Activated CD4-positive, alpha-beta T cell treated with anti-CD3 and anti-CD28 coated beads, Interleukin-2, amount 10 ng/mL, durations not matched to agents 7 days and 5 days (primary cell): Measurements from ENCODE around the gene GFER. TPM values are rescaled to one million over a fixed set of nuclear protein-coding genes. Genes with fewer than 3 reads are reported as not detected.
A peak's percentile ranks its signal among the peaks of the same experiment; 100 is the strongest.

Experiments used
- CTCF ChIA-PET: fragments of 350-600 bp; sonication (Branson Sonifier 250); formaldehyde crosslinking; loops from one replicate; lab custom pipeline; 2021; ENCODE audit warnings: antibody characterized with exemption; lab: Charles Lee
- POLR2A ChIA-PET: fragments of 350-600 bp; sonication (Branson Sonifier 250); formaldehyde crosslinking; loops from one replicate; lab custom pipeline; 2021; ENCODE audit warnings: antibody characterized with exemption; lab: Charles Lee
- DNase-seq: peaks from one replicate; pipeline ENCODE4 v3.0.0-alpha.2; 2020
- H3K27ac Mint-ChIP-seq: one replicate; pipeline ENCODE4 v1.8.0; 2021; ENCODE audit warnings: mild to moderate bottlenecking, moderate library complexity, mixed read lengths
- H3K27me3 Mint-ChIP-seq: one replicate; pipeline ENCODE4 v1.8.0; 2021; ENCODE audit warnings: mixed read lengths
- H3K36me3 Mint-ChIP-seq: one replicate; pipeline ENCODE4 v1.8.0; 2021; ENCODE audit warnings: low read depth, mixed read lengths
- H3K4me1 Mint-ChIP-seq: one replicate; pipeline ENCODE4 v1.8.0; 2021; ENCODE audit warnings: mixed read lengths
- H3K4me3 Mint-ChIP-seq: one replicate; pipeline ENCODE4 v1.8.0; 2021; ENCODE audit warnings: mild to moderate bottlenecking, moderate library complexity, mixed read lengths
- H3K9me3 Mint-ChIP-seq: one replicate; pipeline ENCODE4 v1.8.0; 2021; ENCODE audit warnings: mixed read lengths
- total RNA-seq, 2 experiments: library from RNA; stranded (reverse); gene quantifications; one replicate each; pipeline ENCODE4 v1.2.3, GENCODE V29; 2021

GFER gene
- total RNA-seq, 2 experiments from 2014 or later = 23.8 to 25.2 TPM

DNA sequence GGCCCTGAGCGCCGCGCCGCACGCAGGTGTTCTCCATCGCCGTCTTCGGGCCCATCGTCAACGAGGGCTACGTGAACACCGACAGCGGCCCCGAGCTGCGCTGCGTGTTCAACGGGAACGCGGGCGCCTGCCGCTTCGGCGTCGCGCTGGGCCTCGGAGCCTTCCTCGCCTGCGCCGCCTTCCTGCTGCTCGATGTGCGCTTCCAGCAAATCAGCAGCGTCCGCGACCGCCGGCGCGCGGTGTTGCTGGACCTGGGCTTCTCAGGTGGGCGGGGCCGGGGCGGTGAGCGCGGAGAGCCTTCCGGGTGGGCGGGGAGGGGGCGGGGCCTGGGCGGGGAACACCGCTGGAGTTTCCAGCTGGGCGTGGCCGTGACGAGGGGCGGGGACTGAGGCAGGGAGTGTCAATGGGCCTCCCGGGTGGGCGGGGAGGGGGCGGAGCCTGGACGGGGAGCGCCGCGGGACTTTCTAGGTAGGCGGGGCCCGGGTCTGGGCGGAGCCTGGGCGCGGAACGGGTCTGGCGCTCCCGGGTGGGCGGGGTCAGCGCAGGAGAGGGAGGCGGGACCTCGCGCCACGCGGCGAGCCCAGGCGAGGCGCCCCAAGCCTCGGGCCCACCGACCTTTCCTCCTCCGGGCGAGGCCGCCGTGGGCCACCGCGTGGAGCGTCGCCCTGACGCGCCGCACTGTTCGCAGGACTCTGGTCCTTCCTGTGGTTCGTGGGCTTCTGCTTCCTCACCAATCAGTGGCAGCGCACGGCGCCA, 8.1 kb downstream of the GFER start:
- peaks cover 26% of the 10 kb centered on the region for H3K4me1 Mint-ChIP-seq
- DNase-seq = peak; percentile 98
- no peaks in the 10 kb centered on the region for H3K9me3 Mint-ChIP-seq
- ChIA-PET POLR2A (interaction anchor here (1.4 kb wide), 1 partner anchor 163 kb away, joined by 3 read pairs; the partner anchor contains the start of gene TRAF7), CTCF (interaction anchor here (0.6 to 5.0 kb wide), 2 partner anchors 12 to 148 kb away, joined by 3 to 36 read pairs; no protein-coding TSS in a partner anchor)
- peak overlapping the region; percentile 13 for H3K27ac Mint-ChIP-seq
- no peaks in the 10 kb centered on the region for H3K36me3 Mint-ChIP-seq
- H3K27me3 Mint-ChIP-seq = peaks cover 21% of the 10 kb centered on the region
- H3K4me3 Mint-ChIP-seq = peak overlapping the region; percentile 40

- Mint-ChIP-seq H3K9me3 (no peaks in the 10 kb centered on the region), H3K27me3 (peaks cover 21% of the 10 kb centered on the region), H3K36me3 (peaks cover 3% of the 10 kb centered on the region), H3K4me3 (no peak overlapping the region), H3K4me1 (peaks cover 26% of the 10 kb centered on the region), H3K27ac (no peak overlapping the region)
- POLR2A ChIA-PET = interaction anchor here (1.4 kb wide), 1 partner anchor 163 kb away, joined by 3 read pairs; the partner anchor contains the start of gene TRAF7
- CTCF ChIA-PET = interaction anchor here (0.9 to 5.0 kb wide), 2 partner anchors 12 to 30 kb away, joined by 3 to 36 read pairs; no protein-coding TSS in a partner anchor
- no peak for DNase-seq
Observed at GRCh38 chr16:1992704-1993317, 8.8 kb downstream of the GFER start.

- CTCF ChIA-PET = interaction anchor here (0.9 to 5.0 kb wide), 5 partner anchors 10 to 29 kb away, joined by 3 to 36 read pairs (median 4); partner anchors contain the start of genes GFER and ZNF598
- H3K27ac Mint-ChIP-seq = peak overlapping the region; percentile 80
- H3K9me3 Mint-ChIP-seq = no peaks in the 10 kb centered on the region
- no peak overlapping the region for H3K4me3 Mint-ChIP-seq
- H3K4me1 Mint-ChIP-seq = peaks cover 24% of the 10 kb centered on the region
- POLR2A ChIA-PET = interaction anchor here (0.9 kb wide), 1 partner anchor 160 kb away, joined by 3 read pairs; no protein-coding TSS in a partner anchor
- peaks cover 9% of the 10 kb centered on the region for H3K36me3 Mint-ChIP-seq
- no peak for DNase-seq
- H3K27me3 Mint-ChIP-seq = peaks cover 16% of the 10 kb centered on the region
Observed at GRCh38 chr16:1993731-1994131, 9.7 kb downstream of the GFER start.

DNA sequence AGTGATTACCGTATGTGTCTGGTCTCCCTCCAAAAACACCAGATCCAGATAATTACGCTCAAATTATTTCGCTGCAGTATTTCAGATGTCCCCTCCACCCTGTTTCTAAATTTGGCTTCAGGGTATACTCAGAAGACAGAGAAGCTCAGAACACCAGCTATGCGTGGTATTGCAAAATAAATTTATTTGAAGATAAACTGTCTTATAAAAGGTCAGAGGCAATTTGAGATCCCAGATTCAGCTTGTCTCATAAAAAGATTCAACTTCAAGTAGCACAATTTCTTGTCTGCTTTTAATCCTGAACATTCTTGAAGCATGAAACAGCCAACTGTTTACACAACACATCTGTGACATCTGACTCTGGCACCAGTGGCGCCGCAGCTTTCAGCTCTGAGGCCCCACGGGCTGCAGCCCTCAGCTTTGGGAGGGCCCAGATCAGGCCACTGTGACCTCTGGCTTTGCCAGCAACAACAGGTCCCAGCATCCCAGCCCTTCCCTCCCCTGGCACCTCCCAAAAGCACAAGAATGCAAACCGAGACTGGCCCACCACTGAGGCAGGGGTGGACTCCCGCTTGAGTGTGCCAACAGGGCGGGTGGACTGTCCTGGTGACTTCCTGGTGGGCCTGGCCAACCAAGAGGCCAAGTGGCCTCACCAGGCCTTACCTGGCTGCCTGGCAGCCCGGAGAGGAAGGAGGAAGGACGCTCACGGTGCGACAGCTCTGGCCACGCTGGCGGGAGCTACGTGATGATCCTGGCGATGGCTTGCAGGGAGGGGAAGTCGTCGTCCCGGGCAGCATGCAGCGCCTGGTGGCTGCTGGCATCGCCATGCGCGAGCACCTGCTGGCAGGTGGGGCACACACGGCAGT, 13.7 kb downstream of the GFER start:
- no peak for DNase-seq
- H3K9me3 Mint-ChIP-seq = no peaks in the 10 kb centered on the region
- no peak overlapping the region for H3K27ac Mint-ChIP-seq
- H3K27me3 Mint-ChIP-seq = no peaks in the 10 kb centered on the region
- CTCF ChIA-PET = interaction anchor here (1.2 kb wide), 1 partner anchor 143 kb away, joined by 5 read pairs; no protein-coding TSS in a partner anchor
- POLR2A ChIA-PET = no interaction called here
- peaks cover 19% of the 10 kb centered on the region for H3K36me3 Mint-ChIP-seq
- no peak overlapping the region for H3K4me3 Mint-ChIP-seq
- peaks cover 13% of the 10 kb centered on the region for H3K4me1 Mint-ChIP-seq

GRCh38 chr16:1998360-1998835, 14.4 kb downstream of the GFER start:
- no peak overlapping the region for H3K4me3 Mint-ChIP-seq
- no peak overlapping the region for H3K27ac Mint-ChIP-seq
- ChIA-PET CTCF (interaction anchor here (1.2 kb wide), 2 partner anchors 15 to 17 kb away, joined by 3 read pairs; partner anchors contain the start of genes GFER and NOXO1), POLR2A (no interaction called here)
- H3K4me1 Mint-ChIP-seq = peaks cover 11% of the 10 kb centered on the region
- H3K27me3 Mint-ChIP-seq = no peaks in the 10 kb centered on the region
- H3K36me3 Mint-ChIP-seq = peaks cover 19% of the 10 kb centered on the region
- H3K9me3 Mint-ChIP-seq = no peaks in the 10 kb centered on the region
- no peak for DNase-seq

- ChIA-PET POLR2A (no interaction called here), CTCF (interaction anchor here (1.2 kb wide), 3 partner anchors 15 to 23 kb away, joined by 3 read pairs; partner anchors contain the start of genes GFER and NOXO1)
- peaks cover 19% of the 10 kb centered on the region for H3K36me3 Mint-ChIP-seq
- H3K4me1 Mint-ChIP-seq = peaks cover 9% of the 10 kb centered on the region
- no peaks in the 10 kb centered on the region for H3K9me3 Mint-ChIP-seq
- DNase-seq = no peak
- H3K27me3 Mint-ChIP-seq = no peaks in the 10 kb centered on the region
- H3K27ac Mint-ChIP-seq = no peak overlapping the region
- H3K4me3 Mint-ChIP-seq = no peak overlapping the region
Observed at GRCh38 chr16:1998852-1999801, 15.1 kb downstream of the GFER start.

- no peak for DNase-seq
- ChIA-PET CTCF (interaction anchor here (1.2 kb wide), 2 partner anchors 16 to 23 kb away, joined by 3 read pairs; partner anchors contain the start of gene GFER), POLR2A (no interaction called here)
- peaks cover 12% of the 10 kb centered on the region for H3K4me1 Mint-ChIP-seq
- H3K27me3 Mint-ChIP-seq = no peaks in the 10 kb centered on the region
- H3K36me3 Mint-ChIP-seq = peaks cover 19% of the 10 kb centered on the region
- no peak overlapping the region for H3K4me3 Mint-ChIP-seq
- H3K9me3 Mint-ChIP-seq = no peaks in the 10 kb centered on the region
- H3K27ac Mint-ChIP-seq = no peak overlapping the region
Observed at GRCh38 chr16:1999866-2000514, 16.0 kb downstream of the GFER start.

DNA sequence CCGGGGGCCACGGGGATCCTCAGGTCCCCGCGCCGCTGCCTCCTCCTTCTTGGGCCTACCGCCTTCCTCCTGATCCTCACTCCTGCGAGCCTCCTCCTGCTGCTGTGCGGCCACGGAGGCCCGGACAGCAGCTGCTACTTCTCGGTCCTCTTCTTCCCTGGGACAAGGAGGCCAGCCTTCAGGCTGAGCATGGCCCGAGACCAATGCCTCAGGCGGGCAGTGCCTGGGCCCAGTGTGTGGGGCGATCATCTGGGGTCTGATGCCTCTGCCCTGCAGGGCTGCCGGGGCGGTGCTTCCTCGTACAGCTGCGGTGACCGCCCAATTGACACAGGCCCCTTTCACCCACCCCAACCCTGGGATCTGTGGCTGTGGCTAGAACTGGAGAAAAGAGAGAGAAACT, 17.0 kb downstream of the GFER start:
- peaks cover 17% of the 10 kb centered on the region for H3K4me1 Mint-ChIP-seq
- ChIA-PET POLR2A (no interaction called here), CTCF (no interaction called here)
- DNase-seq = no peak
- H3K27ac Mint-ChIP-seq = no peak overlapping the region
- H3K27me3 Mint-ChIP-seq = no peaks in the 10 kb centered on the region
- H3K9me3 Mint-ChIP-seq = no peaks in the 10 kb centered on the region
- H3K4me3 Mint-ChIP-seq = no peak overlapping the region
- peaks cover 22% of the 10 kb centered on the region for H3K36me3 Mint-ChIP-seq

GRCh38 chr16:2001456-2002355, 17.7 kb downstream of the GFER start:
- POLR2A ChIA-PET = no interaction called here

More at GRCh38 chr16:2001456-2002355, 17.7 kb downstream of the GFER start:
- CTCF ChIA-PET = no interaction called here
- Mint-ChIP-seq H3K4me3 (no peak overlapping the region), H3K27ac (no peak overlapping the region), H3K9me3 (no peaks in the 10 kb centered on the region), H3K36me3 (peaks cover 25% of the 10 kb centered on the region), H3K4me1 (peaks cover 17% of the 10 kb centered on the region), H3K27me3 (no peaks in the 10 kb centered on the region)
- DNase-seq = no peak
